Amniotic stem cell (primary cell): ENCODE measurements around the gene NAGPA.

Source experiments
- DNase-seq: peaks from one replicate; lab custom pipeline; 2025; lab: John Stamatoyannopoulos, UW

The NAGPA gene

GRCh38 chr16:5002699-5003143 is 31.0 kb downstream of the NAGPA start:
- no peak for DNase-seq

- no peak for DNase-seq
Measured at GRCh38 chr16:5001986-5002385, 31.7 kb downstream of the NAGPA start.

GRCh38 chr16:5001571-5001970 is 32.2 kb downstream of the NAGPA start:
- DNase-seq, result no peak

- DNase-seq, result no peak
Measured at GRCh38 chr16:5000573-5001001, 33.1 kb downstream of the NAGPA start.

- DNase-seq, result no peak
Measured at GRCh38 chr16:4994719-4995434, 38.9 kb downstream of the NAGPA start.

- DNase-seq, result no peak
Measured at GRCh38 chr16:4991754-4992153, 42.0 kb downstream of the NAGPA start.

- no peak for DNase-seq
Measured at GRCh38 chr16:4990415-4990814, 43.3 kb downstream of the NAGPA start.

GRCh38 chr16:4989391-4990006 is 44.2 kb downstream of the NAGPA start:
- DNase-seq, result no peak

- DNase-seq, result no peak
Measured at GRCh38 chr16:4988647-4989046, 45.1 kb downstream of the NAGPA start.

GRCh38 chr16:4987580-4988374 is 46.0 kb downstream of the NAGPA start:
- no peak for DNase-seq

- DNase-seq, result no peak
Measured at GRCh38 chr16:4987250-4987579, 46.5 kb downstream of the NAGPA start.

GRCh38 chr16:4984174-4984990 is 49.4 kb downstream of the NAGPA start:
- no peak for DNase-seq

- DNase-seq, result no peak
Measured at GRCh38 chr16:4982056-4982867, 51.5 kb downstream of the NAGPA start.

GRCh38 chr16:4981473-4981872 is 52.3 kb downstream of the NAGPA start:
- DNase-seq, result no peak

GRCh38 chr16:4980691-4981090 is 53.0 kb downstream of the NAGPA start:
- no peak for DNase-seq

GRCh38 chr16:4979736-4980660 is 53.7 kb downstream of the NAGPA start:
- DNase-seq, result no peak

- DNase-seq, result no peak
Measured at GRCh38 chr16:4979164-4979563, 54.6 kb downstream of the NAGPA start.

GRCh38 chr16:4976611-4977145 is 57.1 kb downstream of the NAGPA start:
- no peak for DNase-seq

GRCh38 chr16:4976079-4976478 is 57.7 kb downstream of the NAGPA start:
- DNase-seq, result no peak
